HG02642 (cell line): Measurements from ENCODE around the gene ZBBX.
"Not testable (repeated sequence)": the region's sequence is repeated elsewhere in the genome, so short reads cannot be mapped to it uniquely, and the experiment has no call there.

ENCODE experiments used
- ATAC-seq: cut with Tn5 transposase; IDR thresholded peaks from one replicate; pipeline ENCODE4 v1.9.1; 2021; ENCODE audit warnings: mild to moderate bottlenecking; ENCODE audit not compliant: unreplicated experiment, poor library complexity

Gene ZBBX

DNA sequence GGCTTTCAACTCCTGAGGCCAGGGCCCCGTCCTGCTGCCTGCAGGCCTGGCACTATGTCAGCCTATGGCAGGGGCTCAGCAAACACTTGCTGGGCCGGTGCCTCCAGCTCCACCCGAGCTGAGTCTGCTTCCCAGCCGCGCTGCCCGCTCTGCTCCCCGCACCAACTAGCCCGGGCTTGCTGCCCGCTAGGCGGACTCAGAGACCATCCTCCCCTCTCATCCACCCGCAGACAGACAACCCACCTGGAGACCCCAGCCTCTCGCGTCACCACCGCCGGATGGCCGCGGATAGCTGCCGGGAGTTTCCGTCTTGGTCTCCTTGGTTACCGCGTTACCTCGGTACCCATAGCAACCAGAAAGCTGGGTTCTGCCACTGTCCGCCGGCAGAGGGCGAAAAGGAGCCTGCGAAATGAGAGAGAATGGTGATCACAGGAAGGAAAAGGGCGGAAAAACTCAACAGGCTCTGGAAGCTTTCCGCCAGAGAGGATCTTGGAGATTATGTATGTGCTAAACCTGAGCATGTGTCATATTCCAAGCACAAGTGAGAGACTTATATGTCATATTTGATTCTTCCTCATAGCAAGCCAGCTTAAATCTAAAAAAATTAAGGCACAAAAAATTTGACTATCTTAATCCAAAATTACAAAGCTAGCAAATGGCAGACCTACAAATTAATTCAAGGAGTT is at the start of gene ZBBX:
TSS of gene ZBBX (minus strand) at position 294 of the 686 bp plus-strand sequence. CDS start 7,396 bp downstream, outside the sequence.
- ATAC-seq: peak; percentile 100

GRCh38 chr3:167426962-167427361 is 46.9 kb upstream of the ZBBX start:
- ATAC-seq: not testable (repeated sequence)

GRCh38 chr3:167422396-167422795 is 42.3 kb upstream of the ZBBX start:
- ATAC-seq: not testable (repeated sequence)

- ATAC-seq: no peak
These were observed 29.5 kb upstream of the ZBBX start for GRCh38 chr3:167409611-167410010.

- no peak for ATAC-seq
These were observed 26.9 kb upstream of the ZBBX start for GRCh38 chr3:167406876-167407492.

- ATAC-seq: no peak
These were observed 17.7 kb upstream of the ZBBX start for GRCh38 chr3:167397826-167398225.

DNA sequence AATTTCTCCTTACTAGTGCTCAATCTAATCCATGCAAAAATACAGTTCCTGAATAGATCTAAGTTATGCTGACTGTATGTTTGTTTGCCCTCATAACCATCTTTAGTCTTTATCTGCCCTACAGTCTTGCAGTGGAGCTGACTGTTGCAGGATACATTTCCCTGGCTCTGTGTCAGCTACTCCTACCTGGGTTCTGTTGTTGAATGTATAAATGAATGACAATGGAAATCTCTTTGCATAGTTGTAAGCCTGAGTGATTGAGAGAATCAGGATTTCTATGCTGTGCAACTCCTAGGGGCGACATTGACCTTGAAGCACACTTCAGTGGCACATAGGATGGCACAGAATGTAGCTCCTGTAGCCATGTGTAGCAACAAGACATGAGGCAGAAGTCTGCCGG is 16.0 kb upstream of the ZBBX start:
- no peak for ATAC-seq

- ATAC-seq: no peak
These were observed 13.9 kb upstream of the ZBBX start for GRCh38 chr3:167394003-167394402.

DNA sequence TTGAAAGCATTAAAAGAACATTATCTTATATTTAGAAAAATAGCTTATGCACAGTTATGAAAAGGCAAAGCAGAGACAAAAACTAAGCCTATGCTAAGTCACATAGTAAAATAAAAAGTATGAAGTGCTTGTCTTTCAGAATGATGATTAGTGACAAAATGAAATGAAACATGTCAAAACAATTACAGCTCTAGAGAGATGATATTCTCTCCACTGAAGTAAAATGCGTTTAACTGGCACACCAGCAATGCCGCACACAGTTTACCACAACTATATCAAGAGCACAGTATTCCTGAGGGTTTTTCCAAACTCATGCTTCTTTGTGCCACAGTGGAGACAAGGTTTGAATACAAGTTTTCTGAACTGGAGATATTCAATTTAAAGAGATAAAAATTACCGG is 2.1 kb upstream of the ZBBX start:
- no peak for ATAC-seq

GRCh38 chr3:167375478-167375877 is 4.6 kb downstream of the ZBBX start:
- ATAC-seq: no peak

- no peak for ATAC-seq
These were observed 8.0 kb downstream of the ZBBX start for GRCh38 chr3:167372138-167372537.

GRCh38 chr3:167361948-167362347 is 18.1 kb downstream of the ZBBX start:
- no peak for ATAC-seq

DNA sequence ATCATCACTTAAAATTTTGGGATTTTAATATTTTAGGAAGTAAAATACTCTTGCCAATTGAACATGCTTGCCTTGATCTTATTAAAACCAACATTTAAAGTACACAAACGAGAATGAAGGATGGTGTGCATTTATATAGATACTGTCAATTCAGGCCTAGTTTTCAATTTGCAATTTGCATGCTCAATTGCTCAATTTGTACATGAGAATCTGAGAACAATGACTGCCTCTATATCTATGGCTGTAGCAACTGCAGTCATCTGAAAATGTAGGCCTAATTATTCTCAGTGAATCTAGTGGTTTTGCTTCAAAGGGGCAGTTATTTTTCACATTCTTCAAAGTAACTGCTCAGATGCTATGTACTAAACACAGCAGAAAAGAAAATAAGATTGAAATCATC is 18.8 kb downstream of the ZBBX start:
- ATAC-seq: no peak

DNA sequence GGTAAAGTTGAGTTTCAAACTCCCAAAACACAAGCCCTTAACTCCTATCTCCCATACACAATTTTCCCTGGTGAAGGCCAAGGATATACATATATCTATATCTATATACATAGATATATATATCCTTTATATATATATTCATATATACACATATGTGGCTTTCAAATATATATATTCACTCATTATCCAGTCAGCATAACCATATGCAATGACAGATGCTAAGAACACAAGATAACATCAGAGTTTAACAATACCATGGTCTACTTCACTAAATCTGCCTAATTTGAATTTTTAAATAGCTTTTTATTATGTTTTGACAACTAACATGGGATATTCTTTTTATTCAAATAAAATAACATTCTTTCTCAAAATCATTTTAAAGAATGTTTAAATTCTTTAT is 24.7 kb downstream of the ZBBX start:
- ATAC-seq: no peak

DNA sequence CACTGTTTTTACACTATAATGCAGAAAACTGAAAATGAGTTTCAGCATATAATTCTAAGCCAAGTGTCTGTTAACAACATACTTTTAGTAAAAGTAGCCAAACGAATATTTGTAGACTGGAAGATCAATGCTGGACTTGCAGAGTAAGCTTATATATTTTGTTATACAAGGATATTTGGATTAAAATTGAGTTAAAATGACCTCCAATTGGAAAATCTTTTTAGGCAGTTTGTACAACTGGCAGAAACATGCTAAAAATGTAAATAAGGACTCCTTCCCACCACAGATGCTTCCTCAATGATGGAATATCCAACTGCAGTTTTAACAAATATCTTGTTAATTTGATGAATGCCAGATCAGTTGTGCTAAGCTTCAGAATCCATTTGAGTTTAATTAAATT is 25.3 kb downstream of the ZBBX start:
- no peak for ATAC-seq

DNA sequence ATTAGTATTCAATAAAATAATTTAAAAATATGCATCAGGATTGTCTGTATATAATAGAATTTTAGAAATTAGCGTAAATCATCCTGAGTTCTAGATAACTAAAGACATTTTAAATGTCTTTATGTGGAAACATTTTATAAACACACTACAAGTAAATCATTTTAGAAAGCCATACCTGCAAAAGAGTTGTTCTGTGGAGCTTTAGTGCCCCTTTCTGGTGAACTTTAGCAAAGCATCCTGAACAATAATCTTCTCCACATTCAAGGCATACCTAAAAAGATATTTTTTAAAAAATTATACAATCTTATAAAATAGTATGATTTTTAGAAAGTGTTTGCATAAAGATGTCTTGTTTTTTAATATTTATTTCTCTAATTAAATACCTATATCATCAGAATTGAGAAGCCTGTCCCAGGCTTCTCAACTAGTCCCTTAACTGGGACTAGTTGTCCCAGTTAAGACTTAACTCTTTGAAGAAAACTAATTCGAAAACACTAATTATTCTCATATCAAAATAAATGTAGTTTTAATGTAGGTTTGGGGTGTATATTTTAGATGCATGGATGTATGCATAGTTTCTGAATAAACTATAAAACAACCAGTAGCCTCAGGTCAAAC is 29.7 kb downstream of the ZBBX start:
- ATAC-seq: no peak

DNA sequence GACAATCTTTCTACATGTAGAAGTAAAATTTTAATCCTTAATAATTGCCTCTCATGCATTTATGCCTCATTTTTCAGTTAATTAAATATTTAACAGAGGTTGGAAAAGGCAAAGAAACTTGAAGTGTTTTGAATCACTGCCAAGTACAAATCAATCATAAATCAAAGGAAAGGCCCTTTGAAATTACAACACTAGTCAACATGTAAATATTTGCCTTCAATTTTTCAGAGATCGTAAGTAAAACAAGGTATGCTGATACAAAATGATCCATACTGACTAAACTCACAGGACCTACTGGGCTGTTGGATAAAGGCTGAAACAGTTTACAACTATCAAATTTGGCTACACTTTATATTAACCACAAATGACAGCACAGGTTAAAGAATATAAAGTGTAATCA is 33.9 kb downstream of the ZBBX start:
- ATAC-seq: no peak

GRCh38 chr3:167330993-167331785 is 48.9 kb downstream of the ZBBX start:
- ATAC-seq: no peak

GRCh38 chr3:167323572-167323971 is 56.5 kb downstream of the ZBBX start:
- ATAC-seq: no peak

DNA sequence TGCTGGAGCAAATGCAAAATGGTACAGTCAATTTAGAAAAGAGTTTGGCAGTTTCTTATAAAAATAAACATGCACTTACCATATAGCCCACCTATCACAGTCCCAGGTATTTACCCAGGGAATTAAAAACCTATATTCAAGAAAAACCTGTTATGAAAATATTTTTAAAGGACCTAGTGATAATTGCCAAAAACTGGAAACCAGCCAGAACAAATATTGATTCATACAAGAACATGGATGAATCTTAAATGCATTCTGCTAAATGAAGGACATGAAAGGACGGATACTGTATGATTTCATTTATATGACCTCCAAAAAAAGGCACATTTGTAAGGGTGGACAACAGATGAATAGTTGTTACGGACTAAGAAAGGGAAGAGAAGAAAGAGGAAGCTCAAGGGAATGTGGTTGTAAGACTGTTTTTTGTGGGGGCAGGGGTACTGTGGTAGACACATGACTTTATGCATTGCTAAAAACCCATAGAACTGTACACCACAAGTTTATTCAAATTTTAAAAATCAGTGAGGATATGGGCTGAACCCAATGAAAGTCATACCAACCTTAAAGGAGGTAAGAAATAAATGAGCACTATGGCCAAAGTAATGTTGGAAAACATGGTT is 61.0 kb downstream of the ZBBX start:
- ATAC-seq: no peak

DNA sequence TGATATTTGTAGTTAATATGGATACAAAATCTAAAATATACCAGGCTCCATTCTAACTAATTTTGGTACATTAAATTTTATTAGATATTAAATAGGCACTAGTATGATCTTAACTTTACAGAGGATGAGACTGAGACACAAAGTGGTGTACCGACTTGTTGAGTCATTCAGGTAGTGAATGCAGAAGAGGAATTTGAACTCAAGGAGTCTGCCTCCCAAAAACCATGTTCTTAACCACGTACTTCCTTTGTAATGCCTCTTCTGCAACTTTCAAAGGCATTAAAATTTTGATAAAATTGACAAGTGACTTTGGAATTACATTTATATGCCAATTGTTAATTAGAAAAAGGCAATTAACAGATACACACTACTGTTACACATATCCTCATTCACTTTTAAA is 61.8 kb downstream of the ZBBX start:
- ATAC-seq: no peak
